Fibroblast of the aortic adventitia (primary cell): ENCODE results near the gene GNAI2. TPM values are rescaled to one million over a fixed set of nuclear protein-coding genes. Genes with fewer than 3 reads are reported as not detected.
A peak's percentile ranks its signal among the peaks of the same experiment; 100 is the strongest.

Experiments
- DNase-seq: peaks from one replicate; pipeline ENCODE4 v3.0.0-alpha.2; 2010; ENCODE audit warnings: low read depth
- H3K4me3 ChIP-seq: 2 replicates; pipeline ENCODE4 v1.5.1; 2011; ENCODE audit warnings: low read depth, mild to moderate bottlenecking, control low read depth, low read length, moderate library complexity
- total RNA-seq: library from RNA; depleted of rRNA; stranded (reverse); fragments of >200 nt; gene quantifications from 2 replicates; pipeline ENCODE4 v1.2.3, GENCODE V29; 2012; ENCODE audit warnings: low replicate concordance
- TF ChIP-seq, protein P1 (sequence below): IDR thresholded peaks from 2 replicates; pipeline ENCODE4 v1.5.1; 2011; ENCODE audit warnings: mild to moderate bottlenecking, low read length, control low read depth, inconsistent platforms; ENCODE audit not compliant: insufficient read depth

The GNAI2 gene
- total RNA-seq, 1 donor = 195 TPM

DNA sequence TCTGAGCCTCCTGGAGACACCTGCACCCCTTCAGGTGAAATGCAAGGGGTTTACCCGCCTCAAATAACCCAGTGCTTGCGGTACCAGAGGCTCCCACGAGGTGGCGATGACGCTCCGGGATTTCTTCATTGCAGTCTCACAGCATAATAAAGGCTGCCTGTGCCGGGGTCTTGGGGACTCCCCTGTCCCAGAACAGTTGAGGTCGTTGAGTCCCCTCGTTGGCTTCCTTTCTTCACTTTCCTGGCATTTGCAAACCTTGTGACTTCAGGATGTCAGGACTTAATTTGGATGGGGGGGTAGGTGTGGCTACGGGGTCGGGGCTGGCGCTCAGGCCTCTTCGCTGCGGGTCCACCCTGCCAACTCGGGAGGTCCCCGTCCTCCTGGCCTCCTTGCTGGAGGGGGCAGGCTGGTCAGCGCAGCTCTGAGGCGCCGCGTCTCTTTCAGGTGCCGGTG lies 43.3 kb upstream of the GNAI2 start:
- no peak overlapping the region for H3K4me3 ChIP-seq
- peak; percentile 61 for DNase-seq
- TF ChIP-seq, protein P1, sequence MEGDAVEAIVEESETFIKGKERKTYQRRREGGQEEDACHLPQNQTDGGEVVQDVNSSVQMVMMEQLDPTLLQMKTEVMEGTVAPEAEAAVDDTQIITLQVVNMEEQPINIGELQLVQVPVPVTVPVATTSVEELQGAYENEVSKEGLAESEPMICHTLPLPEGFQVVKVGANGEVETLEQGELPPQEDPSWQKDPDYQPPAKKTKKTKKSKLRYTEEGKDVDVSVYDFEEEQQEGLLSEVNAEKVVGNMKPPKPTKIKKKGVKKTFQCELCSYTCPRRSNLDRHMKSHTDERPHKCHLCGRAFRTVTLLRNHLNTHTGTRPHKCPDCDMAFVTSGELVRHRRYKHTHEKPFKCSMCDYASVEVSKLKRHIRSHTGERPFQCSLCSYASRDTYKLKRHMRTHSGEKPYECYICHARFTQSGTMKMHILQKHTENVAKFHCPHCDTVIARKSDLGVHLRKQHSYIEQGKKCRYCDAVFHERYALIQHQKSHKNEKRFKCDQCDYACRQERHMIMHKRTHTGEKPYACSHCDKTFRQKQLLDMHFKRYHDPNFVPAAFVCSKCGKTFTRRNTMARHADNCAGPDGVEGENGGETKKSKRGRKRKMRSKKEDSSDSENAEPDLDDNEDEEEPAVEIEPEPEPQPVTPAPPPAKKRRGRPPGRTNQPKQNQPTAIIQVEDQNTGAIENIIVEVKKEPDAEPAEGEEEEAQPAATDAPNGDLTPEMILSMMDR = peak; percentile 96

DNA sequence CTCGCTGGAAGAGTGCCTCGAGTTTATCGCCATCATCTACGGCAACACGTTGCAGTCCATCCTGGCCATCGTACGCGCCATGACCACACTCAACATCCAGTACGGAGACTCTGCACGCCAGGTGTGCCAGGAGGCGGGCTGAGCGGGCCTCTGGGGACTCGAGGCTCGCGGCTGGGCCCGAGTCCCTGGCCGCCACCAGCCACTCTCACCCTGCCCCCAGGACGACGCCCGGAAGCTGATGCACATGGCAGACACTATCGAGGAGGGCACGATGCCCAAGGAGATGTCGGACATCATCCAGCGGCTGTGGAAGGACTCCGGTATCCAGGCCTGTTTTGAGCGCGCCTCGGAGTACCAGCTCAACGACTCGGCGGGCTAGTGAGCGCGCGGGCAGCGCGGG lies 42.7 kb upstream of the GNAI2 start:
- TF ChIP-seq, protein P1 = no peak
- H3K4me3 ChIP-seq = no peak overlapping the region
- DNase-seq = no peak

DNA sequence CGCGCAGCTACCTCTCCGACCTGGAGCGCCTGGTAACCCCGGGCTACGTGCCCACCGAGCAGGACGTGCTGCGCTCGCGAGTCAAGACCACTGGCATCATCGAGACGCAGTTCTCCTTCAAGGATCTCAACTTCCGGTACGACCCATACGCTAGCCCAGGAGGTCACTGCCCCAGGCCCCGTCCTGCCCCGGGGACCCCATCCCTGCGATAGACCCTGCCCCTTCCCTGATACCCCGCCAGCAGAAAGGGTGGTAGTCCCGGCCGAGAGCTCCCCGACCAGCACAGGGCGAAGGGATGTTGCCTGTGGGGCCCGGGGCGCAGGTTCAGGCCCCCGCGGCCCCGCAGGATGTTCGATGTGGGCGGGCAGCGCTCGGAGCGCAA lies 42.3 kb upstream of the GNAI2 start:
- TF ChIP-seq, protein P1 = no peak
- no peak for DNase-seq
- no peak overlapping the region for H3K4me3 ChIP-seq

DNA sequence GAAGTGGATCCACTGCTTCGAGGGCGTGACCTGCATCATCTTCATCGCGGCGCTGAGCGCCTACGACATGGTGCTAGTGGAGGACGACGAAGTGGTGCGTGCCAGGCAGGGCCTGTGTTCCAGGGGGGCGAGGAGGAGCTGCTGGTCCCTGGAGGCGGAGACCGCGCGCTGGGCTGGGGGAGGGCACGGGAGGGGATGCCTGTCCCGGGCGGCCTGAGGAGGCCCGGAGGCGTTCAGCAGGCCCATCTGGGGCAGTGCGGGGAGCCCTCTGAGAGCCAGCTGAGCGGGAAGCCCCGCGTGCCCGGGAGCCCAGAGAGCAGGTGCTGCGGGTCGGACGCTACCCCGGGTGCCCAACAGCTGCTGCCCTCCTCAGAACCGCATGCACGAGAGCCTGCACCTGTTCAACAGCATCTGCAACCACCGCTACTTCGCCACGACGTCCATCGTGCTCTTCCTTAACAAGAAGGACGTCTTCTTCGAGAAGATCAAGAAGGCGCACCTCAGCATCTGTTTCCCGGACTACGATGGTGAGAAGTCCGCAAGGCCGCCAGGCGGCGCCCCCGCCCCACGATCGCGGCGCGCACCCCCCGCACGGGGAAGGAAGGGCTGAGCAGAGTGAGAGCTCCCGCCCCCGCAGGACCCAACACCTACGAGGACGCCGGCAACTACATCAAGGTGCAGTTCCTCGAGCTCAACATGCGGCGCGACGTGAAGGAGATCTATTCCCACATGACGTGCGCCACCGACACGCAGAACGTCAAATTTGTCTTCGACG lies 41.7 kb upstream of the GNAI2 start:
- TF ChIP-seq, protein P1 = peak; percentile 73
- DNase-seq = peak; percentile 60
- no peak overlapping the region for H3K4me3 ChIP-seq

DNA sequence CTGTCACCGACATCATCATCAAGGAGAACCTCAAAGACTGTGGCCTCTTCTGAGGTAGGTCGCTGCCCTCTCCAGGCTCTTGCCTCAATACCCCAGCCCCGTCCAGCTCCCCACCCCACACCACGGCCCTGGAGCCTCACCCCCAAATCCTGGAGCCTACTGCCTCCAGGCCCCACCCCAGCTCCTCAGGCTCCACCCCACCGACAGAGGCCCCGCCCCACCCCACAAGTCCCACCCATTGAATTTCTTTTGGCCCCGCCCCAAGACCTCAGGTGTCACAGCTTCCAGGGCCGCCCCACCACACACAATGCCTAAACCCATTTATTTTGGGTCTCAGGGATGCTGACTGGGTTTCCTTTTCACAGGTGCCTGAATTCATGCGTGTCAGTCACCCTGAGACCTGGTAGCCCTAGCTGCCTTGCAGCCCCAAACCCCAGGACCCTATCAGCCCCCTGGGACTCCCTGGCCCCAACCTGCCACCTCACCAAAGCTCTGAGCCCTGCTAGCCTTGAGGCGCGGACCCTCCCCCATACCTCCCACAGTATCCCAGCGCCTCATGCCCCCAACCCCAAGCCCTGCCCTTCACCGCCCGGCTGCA lies 41.0 kb upstream of the GNAI2 start:
- TF ChIP-seq, protein P1 = no peak
- no peak overlapping the region for H3K4me3 ChIP-seq
- DNase-seq = no peak

DNA sequence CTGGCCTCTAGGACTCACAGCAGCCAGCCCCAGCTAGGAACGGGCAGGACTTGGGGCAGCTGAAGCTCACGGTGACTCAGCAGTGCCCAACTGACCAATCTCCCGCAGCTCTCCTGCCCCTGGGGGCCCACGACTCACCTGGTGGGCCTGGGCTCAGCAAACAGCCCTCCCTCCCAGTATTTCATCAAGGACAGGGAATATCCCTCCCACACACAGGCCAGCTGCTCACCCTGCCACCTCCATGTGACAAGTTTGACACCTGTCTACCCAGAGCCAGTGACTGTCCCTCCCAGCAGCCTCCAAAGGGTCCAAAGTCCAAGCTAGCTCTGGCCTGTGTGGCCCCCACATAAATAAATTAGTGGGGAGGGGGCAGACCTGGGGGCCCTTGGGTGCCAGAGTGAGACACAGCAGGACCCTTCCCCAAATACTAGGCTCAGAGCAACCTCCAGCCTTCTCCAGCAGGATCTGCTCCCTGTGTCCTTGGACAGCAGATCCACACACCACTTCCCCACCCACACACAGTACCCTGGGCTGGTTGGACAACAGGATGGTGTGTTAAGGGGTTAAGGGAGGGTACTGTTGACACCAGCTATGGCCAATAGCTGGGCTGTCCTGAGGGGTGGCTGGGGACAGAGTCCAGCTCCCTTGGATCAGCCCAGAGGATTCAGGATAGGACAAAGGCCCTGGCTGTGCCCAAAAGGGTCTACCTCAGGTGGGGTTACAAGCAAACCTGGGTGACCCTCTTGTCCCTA lies 40.3 kb upstream of the GNAI2 start:
- no peak overlapping the region for H3K4me3 ChIP-seq
- DNase-seq = no peak
- TF ChIP-seq, protein P1 = no peak
